GM19467 (cell line): ENCODE measurements around the gene RIMS1.

ENCODE experiments used
- ATAC-seq: cut with Tn5 transposase; IDR thresholded peaks from one replicate; pipeline ENCODE4 v1.9.1; 2021; ENCODE audit warnings: mild to moderate bottlenecking, moderate library complexity; ENCODE audit not compliant: unreplicated experiment

Gene RIMS1, protein sequence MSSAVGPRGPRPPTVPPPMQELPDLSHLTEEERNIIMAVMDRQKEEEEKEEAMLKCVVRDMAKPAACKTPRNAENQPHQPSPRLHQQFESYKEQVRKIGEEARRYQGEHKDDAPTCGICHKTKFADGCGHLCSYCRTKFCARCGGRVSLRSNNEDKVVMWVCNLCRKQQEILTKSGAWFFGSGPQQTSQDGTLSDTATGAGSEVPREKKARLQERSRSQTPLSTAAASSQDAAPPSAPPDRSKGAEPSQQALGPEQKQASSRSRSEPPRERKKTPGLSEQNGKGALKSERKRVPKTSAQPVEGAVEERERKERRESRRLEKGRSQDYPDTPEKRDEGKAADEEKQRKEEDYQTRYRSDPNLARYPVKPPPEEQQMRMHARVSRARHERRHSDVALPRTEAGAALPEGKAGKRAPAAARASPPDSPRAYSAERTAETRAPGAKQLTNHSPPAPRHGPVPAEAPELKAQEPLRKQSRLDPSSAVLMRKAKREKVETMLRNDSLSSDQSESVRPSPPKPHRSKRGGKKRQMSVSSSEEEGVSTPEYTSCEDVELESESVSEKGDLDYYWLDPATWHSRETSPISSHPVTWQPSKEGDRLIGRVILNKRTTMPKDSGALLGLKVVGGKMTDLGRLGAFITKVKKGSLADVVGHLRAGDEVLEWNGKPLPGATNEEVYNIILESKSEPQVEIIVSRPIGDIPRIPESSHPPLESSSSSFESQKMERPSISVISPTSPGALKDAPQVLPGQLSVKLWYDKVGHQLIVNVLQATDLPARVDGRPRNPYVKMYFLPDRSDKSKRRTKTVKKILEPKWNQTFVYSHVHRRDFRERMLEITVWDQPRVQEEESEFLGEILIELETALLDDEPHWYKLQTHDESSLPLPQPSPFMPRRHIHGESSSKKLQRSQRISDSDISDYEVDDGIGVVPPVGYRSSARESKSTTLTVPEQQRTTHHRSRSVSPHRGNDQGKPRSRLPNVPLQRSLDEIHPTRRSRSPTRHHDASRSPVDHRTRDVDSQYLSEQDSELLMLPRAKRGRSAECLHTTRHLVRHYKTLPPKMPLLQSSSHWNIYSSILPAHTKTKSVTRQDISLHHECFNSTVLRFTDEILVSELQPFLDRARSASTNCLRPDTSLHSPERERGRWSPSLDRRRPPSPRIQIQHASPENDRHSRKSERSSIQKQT (N-terminal part only)

GRCh38 chr6:71886184-71887005, at the start of gene RIMS1:
RIMS1 (plus strand) TSS chr6:71886550; CDS start chr6:71887024, 474 bp downstream.
- ATAC-seq: peak; percentile 89

GRCh38 chr6:71851214-71851613, 35.1 kb upstream of the RIMS1 start:
- ATAC-seq: no peak

DNA sequence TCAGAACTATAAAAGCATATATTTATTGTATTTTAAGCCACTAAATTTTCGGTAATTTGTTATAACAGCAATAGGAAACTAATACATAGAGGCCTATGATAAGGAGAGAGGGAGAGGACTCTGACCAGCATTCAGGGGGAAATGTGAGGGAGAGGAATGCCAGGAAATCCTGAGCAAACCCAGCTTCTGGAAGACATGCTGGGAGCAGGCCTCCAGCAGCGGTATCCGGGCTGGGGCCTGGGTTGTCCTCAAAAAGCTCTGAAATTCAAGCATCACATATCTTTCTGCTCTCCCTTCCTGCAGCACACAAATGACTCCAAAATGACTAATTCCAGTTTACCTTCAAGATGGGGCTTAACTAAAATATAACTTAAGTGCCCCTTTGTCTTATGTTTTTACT, 33.4 kb upstream of the RIMS1 start:
- ATAC-seq: no peak

DNA sequence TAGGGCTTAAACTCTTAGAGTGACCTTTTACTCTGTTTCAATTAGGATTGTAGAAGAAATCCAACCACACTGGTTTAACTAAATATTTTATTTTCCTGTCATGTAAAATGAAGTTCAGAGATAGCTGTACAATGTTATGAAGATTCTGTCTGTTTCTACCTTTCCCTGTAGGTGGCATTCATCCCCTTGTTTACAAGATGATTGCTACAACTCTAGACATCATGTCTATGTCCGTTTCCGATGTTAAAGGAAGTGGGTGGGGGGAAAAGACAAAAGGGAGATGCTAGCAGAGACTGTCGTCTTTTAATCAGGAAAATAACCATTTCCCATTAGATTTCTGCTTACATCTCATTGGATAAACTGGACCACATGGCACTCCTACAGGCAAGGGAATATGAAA, 30.9 kb upstream of the RIMS1 start:
- ATAC-seq: no peak

GRCh38 chr6:71879016-71879415, 7.3 kb upstream of the RIMS1 start:
- ATAC-seq: no peak

GRCh38 chr6:71887006-71887743, 825 bp downstream of the RIMS1 start:
- ATAC-seq: no peak

DNA sequence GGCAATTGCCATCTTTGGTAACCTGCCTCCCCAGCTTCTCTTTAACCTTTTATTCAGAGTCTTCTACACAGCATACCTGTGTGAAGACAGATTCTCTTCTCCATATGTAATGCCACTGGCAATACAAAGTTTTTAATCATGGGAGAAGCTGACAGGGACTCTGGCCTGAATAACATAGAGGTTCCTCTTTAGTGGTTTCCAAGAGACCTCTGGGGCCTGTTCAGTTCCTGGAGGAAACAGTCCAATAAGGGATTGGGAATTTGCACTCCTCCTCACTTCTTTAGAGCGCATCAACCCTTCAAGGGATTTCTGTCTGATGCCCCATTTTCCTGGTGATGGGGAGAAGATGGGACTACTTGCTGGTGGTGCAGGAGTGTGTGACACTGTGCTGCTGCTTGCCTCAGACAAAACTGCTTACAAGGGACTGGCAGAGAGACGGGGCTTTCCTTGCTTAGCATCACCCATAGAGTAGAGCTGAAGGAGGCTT, 1.4 kb downstream of the RIMS1 start:
- no peak for ATAC-seq

DNA sequence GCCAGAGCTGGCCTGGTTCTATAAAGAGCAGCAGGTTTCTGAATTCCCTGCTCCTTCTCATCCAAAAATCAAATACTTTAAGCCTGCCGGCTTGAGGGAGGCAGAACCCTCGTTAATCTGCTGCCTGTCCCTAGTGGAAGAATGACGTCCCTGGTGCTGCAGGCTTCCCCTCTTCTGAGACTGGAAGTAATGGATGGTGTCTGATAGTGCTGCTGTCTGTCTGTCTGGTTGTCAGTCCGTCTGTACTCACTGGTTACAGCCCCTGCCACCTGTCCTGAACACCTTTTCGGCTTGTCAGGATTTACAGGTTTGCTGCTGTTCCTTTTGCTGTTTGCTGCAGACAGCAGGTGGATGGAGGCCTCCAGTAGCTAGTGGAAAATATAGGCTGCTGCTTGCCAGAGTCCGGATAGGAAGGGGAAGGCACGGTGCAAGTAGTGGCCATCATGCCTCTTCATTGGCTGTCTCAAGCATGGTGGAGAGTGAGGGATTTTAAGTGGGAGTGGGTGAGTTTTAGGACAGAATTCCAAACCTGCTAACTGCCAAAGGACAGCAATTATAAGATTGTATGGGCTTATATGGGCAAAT, 2.5 kb downstream of the RIMS1 start:
- ATAC-seq: no peak

GRCh38 chr6:71889366-71889765, 3.0 kb downstream of the RIMS1 start:
- ATAC-seq: no peak

GRCh38 chr6:71892641-71893040, 6.3 kb downstream of the RIMS1 start:
- no peak for ATAC-seq

GRCh38 chr6:71900642-71901041, 14.3 kb downstream of the RIMS1 start:
- no peak for ATAC-seq

DNA sequence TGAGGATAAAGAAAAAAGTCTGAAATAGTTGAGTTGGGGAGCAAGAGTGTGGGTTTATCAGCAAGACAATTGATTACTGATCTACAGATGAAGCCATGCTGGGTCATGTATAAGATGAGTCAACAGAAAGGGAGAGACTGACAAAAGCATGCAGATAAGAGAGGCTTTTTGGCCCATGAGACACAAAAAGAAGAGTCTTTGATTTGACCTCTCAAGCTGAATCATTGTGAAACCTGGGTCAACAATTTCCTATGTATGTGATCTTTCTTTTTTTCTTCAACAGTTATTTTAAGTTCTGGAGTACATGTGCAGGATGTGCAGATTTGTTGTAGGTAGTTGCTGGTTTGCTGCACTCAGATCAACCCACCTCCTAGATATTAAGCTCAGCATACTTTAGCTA, 15.9 kb downstream of the RIMS1 start:
- ATAC-seq: no peak

DNA sequence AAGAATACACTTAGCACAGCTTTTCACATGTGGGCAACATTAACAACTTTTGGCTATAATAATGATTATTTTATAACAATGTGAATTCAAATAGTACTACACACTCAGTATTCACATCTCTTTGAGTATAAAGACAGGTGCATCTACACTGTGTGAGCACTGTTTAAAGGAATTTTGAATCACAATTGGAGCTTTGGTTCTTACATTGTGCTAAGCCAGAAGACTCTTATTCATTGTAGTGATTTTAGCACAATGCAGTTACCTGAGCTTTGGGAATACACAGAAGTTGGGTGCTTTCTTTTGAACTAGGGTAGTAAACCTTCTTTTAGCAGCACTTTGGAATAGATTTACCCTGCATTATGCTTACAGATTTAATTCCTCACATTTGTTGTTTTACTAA, 20.5 kb downstream of the RIMS1 start:
- ATAC-seq: no peak

DNA sequence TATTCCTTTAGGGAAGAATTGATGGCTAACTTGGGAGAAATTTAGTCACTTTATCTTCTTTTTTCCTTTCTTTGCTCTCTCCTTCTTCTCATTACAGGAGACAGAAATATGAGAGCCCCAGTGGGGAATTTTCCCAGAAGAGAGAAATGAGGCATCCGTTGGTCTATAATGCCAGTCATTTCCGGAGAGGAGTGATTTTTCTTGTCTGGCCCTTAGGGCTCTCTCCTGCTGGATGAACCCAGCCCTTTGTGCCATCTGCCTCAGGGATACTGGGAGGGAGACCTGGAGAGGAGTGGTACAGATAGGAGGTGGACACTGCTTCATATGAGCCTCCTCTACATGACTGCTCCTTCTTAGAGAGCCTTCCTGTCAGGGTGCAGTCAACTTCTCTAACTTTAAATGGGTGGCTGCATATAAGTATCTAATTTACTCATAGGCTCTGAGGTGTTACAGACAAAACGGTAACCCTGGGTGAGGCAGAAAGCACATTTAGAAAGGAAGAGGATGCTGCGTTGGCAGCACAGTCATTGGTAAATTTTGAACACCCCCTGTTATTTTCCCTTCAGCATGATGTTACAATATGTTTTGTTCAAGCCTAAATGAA, 21.9 kb downstream of the RIMS1 start:
- no peak for ATAC-seq

DNA sequence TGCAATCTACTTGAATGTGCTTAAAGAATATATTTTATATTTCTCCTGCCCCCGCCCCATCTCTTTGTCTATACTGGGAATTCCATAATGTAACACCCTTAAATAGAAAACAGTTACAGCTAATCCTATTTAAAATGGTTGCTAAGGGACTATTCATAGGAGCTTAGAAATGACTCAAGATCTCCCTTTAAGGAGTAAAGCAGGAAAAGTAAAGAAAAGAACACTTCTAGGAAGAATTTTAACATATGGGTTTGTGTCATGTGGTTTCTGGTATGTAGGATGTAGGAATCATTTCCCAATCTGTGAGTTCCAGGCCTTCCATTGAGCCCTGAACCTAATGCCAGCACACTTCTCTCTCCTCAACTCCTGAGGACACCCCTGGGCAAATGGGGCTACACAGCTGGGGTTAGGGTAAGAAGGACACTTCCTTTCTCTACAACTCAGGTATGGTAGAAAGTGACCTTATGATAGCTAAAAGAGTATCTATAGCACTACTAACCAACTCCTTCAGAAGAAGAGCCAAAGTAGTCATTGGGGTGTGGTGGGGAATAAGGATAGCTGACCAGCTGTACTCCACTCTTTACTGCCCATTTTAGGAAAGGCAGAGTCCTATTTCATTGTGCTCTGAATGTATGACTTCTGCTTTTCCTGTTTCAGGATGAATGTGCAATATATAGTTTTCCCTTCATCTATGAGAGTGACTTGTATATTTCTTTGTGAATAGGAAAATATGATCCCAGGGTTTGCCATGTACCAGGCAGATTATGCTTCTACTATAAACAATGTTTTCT, 27.3 kb downstream of the RIMS1 start:
- no peak for ATAC-seq

DNA sequence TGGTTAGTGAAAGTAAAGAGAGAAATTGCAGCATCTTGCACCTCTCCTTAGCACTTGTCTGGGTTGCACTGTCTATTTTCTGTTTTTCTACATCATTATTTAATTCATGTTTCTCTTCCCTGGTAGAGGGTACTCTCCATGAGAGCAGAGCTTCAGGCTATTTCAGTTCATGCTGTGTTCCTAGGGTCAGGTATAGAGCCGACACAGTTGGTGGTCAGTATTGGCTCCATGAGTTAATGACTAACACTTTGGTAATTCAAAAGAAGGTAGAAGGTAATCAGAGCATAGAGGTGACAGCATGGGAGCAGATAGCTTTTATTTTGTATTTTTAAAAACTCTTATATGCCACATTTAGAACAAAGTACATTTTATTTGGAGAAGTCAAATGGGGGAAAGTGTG, 42.7 kb downstream of the RIMS1 start:
- ATAC-seq: no peak

DNA sequence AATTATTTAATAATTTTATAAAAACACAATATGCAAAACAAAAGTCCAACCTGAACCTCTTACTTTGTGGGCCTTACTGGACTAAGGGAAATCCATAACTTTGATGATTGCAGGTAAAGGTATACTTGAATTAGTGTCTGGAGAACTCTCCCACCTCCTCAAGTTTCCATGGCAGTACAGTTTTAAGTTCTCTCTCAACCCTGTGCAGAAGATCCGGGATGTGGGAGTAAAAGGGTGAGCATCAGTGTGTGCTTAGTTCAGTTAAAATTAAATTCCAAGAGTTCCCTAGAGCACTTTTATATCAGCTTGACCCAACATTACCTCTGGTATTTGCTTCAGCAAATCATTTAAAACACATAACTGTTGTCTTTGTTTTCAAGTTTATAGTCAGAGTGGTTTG, 47.5 kb downstream of the RIMS1 start:
- ATAC-seq: no peak

DNA sequence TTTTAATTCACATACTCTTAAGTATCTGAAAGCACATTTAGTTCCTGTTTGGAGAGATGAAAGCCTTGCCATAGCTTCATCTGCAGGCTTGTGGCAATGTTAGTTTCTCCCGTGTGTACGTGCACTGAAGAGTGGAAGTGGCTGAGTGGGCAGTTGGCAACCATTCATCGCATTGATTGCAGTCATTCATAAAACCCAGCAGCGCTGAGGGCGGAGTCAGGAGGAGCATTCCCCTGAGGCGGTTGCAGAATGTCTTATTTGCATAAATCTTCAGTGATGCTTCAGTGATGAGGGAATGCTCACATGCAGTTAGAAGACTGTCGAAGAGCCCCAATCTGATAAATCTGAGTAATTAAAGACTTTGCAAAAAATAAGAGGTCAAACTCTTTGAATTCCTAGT, 79.1 kb downstream of the RIMS1 start:
- no peak for ATAC-seq
